ENCODE results near the gene ATXN1. TPM values are rescaled to one million over a fixed set of nuclear protein-coding genes. Genes with fewer than 3 reads are reported as not detected.
"Not testable (repeated sequence)": the region's sequence is repeated elsewhere in the genome, so short reads cannot be mapped to it uniquely, and the experiment has no call there.

The ATXN1 gene
- total and polyA plus RNA-seq, 2 of the 8 experiments (the other 6 are each of a cell fraction or from before 2014, with no cell fraction given): 1.6 to 4.0 TPM

DNA sequence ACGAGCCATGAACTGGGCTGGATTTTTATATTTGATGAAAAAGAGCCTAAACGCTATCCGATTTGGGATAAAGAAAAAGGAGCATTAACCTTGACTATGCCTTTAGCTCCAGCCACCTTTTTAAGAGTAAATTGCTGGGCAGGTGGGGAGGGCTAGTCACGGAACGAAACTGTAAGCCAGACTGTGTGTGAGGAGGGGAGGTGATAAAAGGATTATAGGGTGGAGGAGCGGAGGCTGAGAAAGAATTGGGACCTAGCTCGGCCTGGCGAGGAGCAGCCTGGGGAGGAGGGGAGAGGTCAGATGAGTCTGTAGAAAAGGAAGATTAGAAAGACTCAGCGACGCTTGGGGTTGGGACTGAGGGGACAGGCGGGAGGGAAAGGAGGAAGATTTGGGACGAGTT, 498.5 kb downstream of the ATXN1 start:
- H2BK20ac ChIP-seq (ENCODE audit: low read length); H4K20me1 ChIP-seq (replicated peaks in 1 of 2; ENCODE audit: control insufficient read depth in 1 of 2, insufficient read depth in 2 of 2, low read length in 2 of 2); H3K23ac ChIP-seq (ENCODE audit: insufficient read length); H3K56ac ChIP-seq (replicated peaks; ENCODE audit: insufficient read length, low read depth, low read length); H3K9me3 ChIP-seq (ENCODE audit: insufficient read depth in 2 of 2, low read depth in 1 of 2, low read length in 1 of 2); H3K79me1 ChIP-seq (ENCODE audit: low read depth, low read length); H2AK5ac ChIP-seq (ENCODE audit: low read depth, low read length); H2BK12ac ChIP-seq (ENCODE audit: low read depth, low read length); CTCF ChIA-PET (ENCODE audit: partially characterized antibody); H4K8ac ChIP-seq (ENCODE audit: extremely low read depth, insufficient read depth, low read length); H3K27ac ChIP-seq (ENCODE audit: low read depth, low read length); H3K14ac ChIP-seq (ENCODE audit: insufficient read length); H2BK15ac ChIP-seq (ENCODE audit: low read length); H3K27me3 ChIP-seq (replicated peaks in 1 of 4; ENCODE audit: control insufficient read depth in 3 of 4, extremely low read depth in 1 of 4, insufficient read depth in 3 of 4, low read length in 3 of 4); H3K36me3 ChIP-seq (ENCODE audit: control insufficient read depth in 2 of 4, insufficient read depth in 4 of 4, low read length in 3 of 4); DNase-seq (ENCODE audit: low read depth in 1 of 2, low spot score in 2 of 2); H3K79me2 ChIP-seq (ENCODE audit: control insufficient read depth in 1 of 2, insufficient read depth in 2 of 2, low read length in 2 of 2); H3K4me2 ChIP-seq (ENCODE audit: insufficient read depth in 1 of 2, low read depth in 2 of 2, low read length in 2 of 2); H3K9ac ChIP-seq (replicated peaks in 1 of 4; ENCODE audit: extremely low read depth in 1 of 4, low read depth in 3 of 4, low read length in 3 of 4); H3K4me3 ChIP-seq (ENCODE audit: extremely low read depth in 1 of 4, insufficient read depth in 2 of 4, low read depth in 3 of 4, low read length in 4 of 4); H3K4ac ChIP-seq (replicated peaks; ENCODE audit: insufficient read length, low read depth, low read length); H3K23me2 ChIP-seq (ENCODE audit: low read depth, low read length); H2BK120ac ChIP-seq (replicated peaks; ENCODE audit: low read depth, low read length); H4K5ac ChIP-seq (ENCODE audit: insufficient read length, low read depth, low read length); H3K18ac ChIP-seq (ENCODE audit: extremely low read depth, low read length); H4K91ac ChIP-seq (replicated peaks; ENCODE audit: insufficient read length, low read length); FAIRE-seq; H2AFZ ChIP-seq (ENCODE audit: low read length); H3K4me1 ChIP-seq (replicated peaks in 1 of 4; ENCODE audit: control insufficient read depth in 3 of 4, insufficient read depth in 4 of 4, low read length in 3 of 4); H2BK5ac ChIP-seq (ENCODE audit: low read depth, low read length): not testable (repeated sequence)
- 85% methylated on average over 10 of the region's 12 CpGs; no CpG with 5 or more reads in 1 of the 2 experiments for WGBS, 2 experiments (ENCODE audit: extremely low coverage in 1 of 2, insufficient coverage in 1 of 2, insufficient read length in 1 of 2, insufficient replicate concordance in 2 of 2, low coverage in 1 of 2, low lambda C conversion rate in 2 of 2, missing lambda C conversion rate in 1 of 2)
- POLR2A ChIA-PET (ENCODE audit: partially characterized antibody): interaction anchor here (0.6 kb wide), 1 partner anchor 67 kb away, joined by 3 read pairs; no protein-coding TSS in a partner anchor

DNA sequence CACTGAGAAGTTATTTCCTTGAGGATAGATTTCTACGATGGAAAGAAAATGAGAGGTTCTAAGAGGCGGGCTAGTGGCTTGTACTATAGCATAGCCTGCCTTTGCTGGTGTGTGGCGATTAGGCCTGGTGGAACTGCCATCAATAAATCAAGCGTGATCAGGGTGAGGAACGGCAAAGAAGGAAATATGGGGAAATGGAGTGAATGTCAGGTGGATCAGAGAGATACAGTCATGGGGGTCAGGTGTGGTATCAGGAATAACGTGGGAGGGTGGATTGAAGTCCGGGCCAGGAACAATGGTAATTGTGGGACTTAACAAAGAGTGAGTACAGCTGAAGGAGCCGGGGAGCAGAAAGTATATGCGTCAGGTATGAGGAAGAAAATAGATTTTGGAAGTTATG, 500.7 kb downstream of the ATXN1 start:
- H2BK20ac ChIP-seq (ENCODE audit: low read length); H2AFZ ChIP-seq (ENCODE audit: low read length); H2BK120ac ChIP-seq (replicated peaks; ENCODE audit: low read depth, low read length); H3K79me2 ChIP-seq (ENCODE audit: control insufficient read depth in 1 of 2, insufficient read depth in 2 of 2, low read length in 2 of 2); H3K79me1 ChIP-seq (ENCODE audit: low read depth, low read length); H3K23me2 ChIP-seq (ENCODE audit: low read depth, low read length); H2AK5ac ChIP-seq (ENCODE audit: low read depth, low read length); H4K8ac ChIP-seq (ENCODE audit: extremely low read depth, insufficient read depth, low read length); H4K20me1 ChIP-seq (replicated peaks in 1 of 2; ENCODE audit: control insufficient read depth in 1 of 2, insufficient read depth in 2 of 2, low read length in 2 of 2); H4K91ac ChIP-seq (replicated peaks; ENCODE audit: insufficient read length, low read length); H4K5ac ChIP-seq (ENCODE audit: insufficient read length, low read depth, low read length); H3K27ac ChIP-seq (ENCODE audit: low read depth, low read length); FAIRE-seq; H2BK5ac ChIP-seq (ENCODE audit: low read depth, low read length); H2BK15ac ChIP-seq (ENCODE audit: low read length); H2BK12ac ChIP-seq (ENCODE audit: low read depth, low read length); H3K23ac ChIP-seq (ENCODE audit: insufficient read length); H3K27me3 ChIP-seq (replicated peaks in 1 of 4; ENCODE audit: control insufficient read depth in 3 of 4, extremely low read depth in 1 of 4, insufficient read depth in 3 of 4, low read length in 3 of 4); H3K4me2 ChIP-seq (ENCODE audit: insufficient read depth in 1 of 2, low read depth in 2 of 2, low read length in 2 of 2); DNase-seq (ENCODE audit: low read depth in 1 of 2, low spot score in 2 of 2); H3K4ac ChIP-seq (replicated peaks; ENCODE audit: insufficient read length, low read depth, low read length); H3K4me1 ChIP-seq (replicated peaks in 1 of 4; ENCODE audit: control insufficient read depth in 3 of 4, insufficient read depth in 4 of 4, low read length in 3 of 4); POLR2A ChIA-PET (ENCODE audit: partially characterized antibody); H3K56ac ChIP-seq (replicated peaks; ENCODE audit: insufficient read length, low read depth, low read length); H3K18ac ChIP-seq (ENCODE audit: extremely low read depth, low read length); H3K14ac ChIP-seq (ENCODE audit: insufficient read length); H3K4me3 ChIP-seq (ENCODE audit: extremely low read depth in 1 of 4, insufficient read depth in 2 of 4, low read depth in 3 of 4, low read length in 4 of 4); H3K36me3 ChIP-seq (ENCODE audit: control insufficient read depth in 2 of 4, insufficient read depth in 4 of 4, low read length in 3 of 4); H3K9me3 ChIP-seq (ENCODE audit: insufficient read depth in 2 of 2, low read depth in 1 of 2, low read length in 1 of 2); CTCF ChIA-PET (ENCODE audit: partially characterized antibody); H3K9ac ChIP-seq (replicated peaks in 1 of 4; ENCODE audit: extremely low read depth in 1 of 4, low read depth in 3 of 4, low read length in 3 of 4): not testable (repeated sequence)
- 83% methylated on average over 7 of the region's 9 CpGs; no CpG with 5 or more reads in 1 of the 2 experiments for WGBS, 2 experiments (ENCODE audit: extremely low coverage in 1 of 2, insufficient coverage in 1 of 2, insufficient read length in 1 of 2, insufficient replicate concordance in 2 of 2, low coverage in 1 of 2, low lambda C conversion rate in 2 of 2, missing lambda C conversion rate in 1 of 2)
